HPDE6-E6E7 (cell line): Measurements from ENCODE around the gene SLC5A1.
"Not testable (repeated sequence)": the region's sequence is repeated elsewhere in the genome, so short reads cannot be mapped to it uniquely, and the experiment has no call there.

Source experiments
- DNase-seq: peaks from one replicate; pipeline ENCODE4 v3.0.0; 2011; ENCODE audit warnings: missing footprints; ENCODE audit errors: extremely low spot score

Gene SLC5A1

GRCh38 chr22:32144496-32145274 is 101.6 kb downstream of the SLC5A1 start:
- DNase-seq = no peak

- DNase-seq = not testable (repeated sequence)
These were observed 104.1 kb downstream of the SLC5A1 start for GRCh38 chr22:32147128-32147527.

- not testable (repeated sequence) for DNase-seq
These were observed 105.3 kb downstream of the SLC5A1 start for GRCh38 chr22:32148372-32148771.

GRCh38 chr22:32150647-32151046 is 107.6 kb downstream of the SLC5A1 start:
- DNase-seq = not testable (repeated sequence)

- not testable (repeated sequence) for DNase-seq
These were observed 108.6 kb downstream of the SLC5A1 start for GRCh38 chr22:32151641-32152040.

- not testable (repeated sequence) for DNase-seq
These were observed 111.7 kb downstream of the SLC5A1 start for GRCh38 chr22:32154727-32155126.

GRCh38 chr22:32157632-32158031 is 114.6 kb downstream of the SLC5A1 start:
- not testable (repeated sequence) for DNase-seq

GRCh38 chr22:32158712-32159533 is 115.9 kb downstream of the SLC5A1 start, which contains the start of gene C22orf42:
TSS of gene C22orf42 (minus strand) at chr22:32159303. CDS start at chr22:32159215, 88 bp downstream.
- DNase-seq = no peak

- DNase-seq = not testable (repeated sequence)
These were observed 117.3 kb downstream of the SLC5A1 start for GRCh38 chr22:32160411-32160810.
